ENCODE results near the gene TRIP4.

GRCh38 chr15:64444836-64445235 is 57.2 kb downstream of the TRIP4 start:
- TF ChIP-seq POLR2AphosphoS5 (IDR thresholded peaks at IDR 0.05) (no peak), CTCF (IDR thresholded peaks at IDR 0.05; ENCODE audit: poor library complexity, severe bottlenecking) (no peak), RAD21 (conservative IDR thresholded peaks at IDR 0.05) (no peak), EZH2 (IDR thresholded peaks at IDR 0.05; ENCODE audit: borderline replicate concordance, insufficient read depth, low read length, poor library complexity, severe bottlenecking) (no peak), EP300 (conservative IDR thresholded peaks at IDR 0.05; ENCODE audit: poor library complexity, severe bottlenecking) (no peak), TAF1 (IDR thresholded peaks at IDR 0.05; ENCODE audit: low read depth) (no peak)
